ENCODE measurements around the gene JAZF1. TPM values are rescaled to one million over a fixed set of nuclear protein-coding genes. Genes with fewer than 3 reads are reported as not detected.

JAZF1 gene
- total and polyA plus RNA-seq, 9 of the 15 experiments (the other 6 are each of a cell fraction or from before 2014, with no cell fraction given), result 0.04 to 0.64 (median 0.11) TPM; not detected in 3

- POLR2A ChIA-PET, result no interaction called here
- Histone ChIP-seq H3K4me1 (replicated peaks in 1 of 2; ENCODE audit: control insufficient read depth in 2 of 2, insufficient read depth in 2 of 2, low read length in 2 of 2) (no peaks in the 10 kb centered on the region), H3K9me3 (replicated peaks; ENCODE audit: control insufficient read depth, insufficient read depth, low read depth, low read length) (no peaks in the 10 kb centered on the region), H3K79me2 (ENCODE audit: control insufficient read depth, insufficient read depth, low read length) (no peaks in the 10 kb centered on the region), H3K9me1 (ENCODE audit: control insufficient read depth, insufficient read depth, low read length) (no peaks in the 10 kb centered on the region), H3K4me2 (ENCODE audit: insufficient read depth, low read length) (no peak overlapping the region), H3K36me3 (ENCODE audit: control insufficient read depth, insufficient read depth, low read length) (no peaks in the 10 kb centered on the region), H3K4me3 (no peak overlapping the region), H3K9ac (ENCODE audit: insufficient read depth in 1 of 2, low read depth in 2 of 2, low read length in 2 of 2) (no peak overlapping the region), H4K20me1 (replicated peaks; ENCODE audit: control insufficient read depth, insufficient read depth, low read length) (no peaks in the 10 kb centered on the region), H3K27me3 (ENCODE audit: control insufficient read depth in 2 of 2, insufficient read depth in 2 of 2, low read length in 2 of 2) (peaks cover 5 to 6% of the 10 kb centered on the region in 2 experiments; a peak in 4 of 5 replicates), H3K27ac (ENCODE audit: extremely low read depth, low read depth, low read length) (no peak overlapping the region), H2AFZ (ENCODE audit: low read depth, low read length) (no peak overlapping the region)
- DNase-seq (ENCODE audit: extremely low read depth in 1 of 4, low spot score in 3 of 4), result no peak
- no peak for FAIRE-seq
- no TSS peak for BruUV-seq (replicated peaks)
- WGBS (ENCODE audit: insufficient coverage, low coverage, missing lambda C conversion rate), result 2% methylated on average over 3 of the region's 3 CpGs
- TF ChIP-seq CEBPB (tag; IDR thresholded peaks at IDR 0.05) (peak; percentile 50), PML (IDR thresholded peaks at IDR 0.05; ENCODE audit: low read length) (no peak), CEBPG (CRISPR knock-in tag; IDR thresholded peaks at IDR 0.05) (no peak), CEBPG (tag; conservative IDR thresholded peaks at IDR 0.05 in 1 of 2, IDR thresholded peaks at IDR 0.05 in 1 of 2) (0 out of 4 replicates have a peak, but pooled peaks of 1 of the 2 experiments have one; percentile 44), ZNF609 (CRISPR knock-in tag; IDR thresholded peaks at IDR 0.05; ENCODE audit: borderline replicate concordance) (no peak), POLR2A (conservative IDR thresholded peaks at IDR 0.05) (no peak), ETS2 (tag; IDR thresholded peaks at IDR 0.05; ENCODE audit: borderline replicate concordance, poor library complexity, severe bottlenecking) (no peak)
- TF ChIP-seq, protein P1, sequence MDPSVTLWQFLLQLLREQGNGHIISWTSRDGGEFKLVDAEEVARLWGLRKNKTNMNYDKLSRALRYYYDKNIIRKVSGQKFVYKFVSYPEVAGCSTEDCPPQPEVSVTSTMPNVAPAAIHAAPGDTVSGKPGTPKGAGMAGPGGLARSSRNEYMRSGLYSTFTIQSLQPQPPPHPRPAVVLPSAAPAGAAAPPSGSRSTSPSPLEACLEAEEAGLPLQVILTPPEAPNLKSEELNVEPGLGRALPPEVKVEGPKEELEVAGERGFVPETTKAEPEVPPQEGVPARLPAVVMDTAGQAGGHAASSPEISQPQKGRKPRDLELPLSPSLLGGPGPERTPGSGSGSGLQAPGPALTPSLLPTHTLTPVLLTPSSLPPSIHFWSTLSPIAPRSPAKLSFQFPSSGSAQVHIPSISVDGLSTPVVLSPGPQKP (CRISPR knock-in tag; IDR thresholded peaks at IDR 0.05), result no peak
- in situ Hi-C loops (cut with MboI), result no loop called here
- CTCF ChIA-PET (ENCODE audit: low intra/inter-chr PET ratio), result no interaction called here
- intact Hi-C loops (cut with micrococcal nuclease), result loop anchor here (10.0 kb wide), 1 partner anchor 244 kb away; no protein-coding TSS in a partner anchor
- ATAC-seq, result no peak
Measured at GRCh38 chr7:28028471-28028870, 152.1 kb downstream of the JAZF1 start.

All from K562 (cell line).